Neural progenitor cell (in vitro differentiated cells): Measurements from ENCODE around the gene SQOR.

ENCODE experiments used
- CTCF ChIP-seq: fragments of 200-600 bp; sonication (generic); IDR thresholded peaks from 2 replicates; pipeline ENCODE4 v1.5.1; 2017; ENCODE audit warnings: antibody characterized with exemption, mild to moderate bottlenecking
- EZH2 ChIP-seq: fragments of 200-600 bp; sonication (generic); IDR thresholded peaks from 2 replicates; pipeline ENCODE4 v1.6.1; 2017; ENCODE audit warnings: antibody characterized with exemption, mild to moderate bottlenecking, moderate library complexity
- EZH2phosphoT487 ChIP-seq: fragments of 200-600 bp; sonication (generic); IDR thresholded peaks from 2 replicates; pipeline ENCODE4 v1.6.1; 2017; ENCODE audit warnings: antibody characterized with exemption

GRCh38 chr15:45618813-45619212 is 16.0 kb upstream of the SQOR start:
- no peak for TF ChIP-seq EZH2
- no peak for TF ChIP-seq CTCF
- peak; percentile 37 for TF ChIP-seq EZH2phosphoT487
